GM12873 (cell line): Measurements from ENCODE around the gene POLR2F.

Source experiments
- TF ChIP-seq, protein P1 (sequence below): IDR thresholded peaks from 2 replicates; pipeline ENCODE4 v1.5.1; 2012; ENCODE audit warnings: low read depth, mild to moderate bottlenecking, moderate library complexity, low read length, control low read depth; ENCODE audit not compliant: insufficient read depth; ENCODE audit errors: missing control alignments

Gene POLR2F

DNA sequence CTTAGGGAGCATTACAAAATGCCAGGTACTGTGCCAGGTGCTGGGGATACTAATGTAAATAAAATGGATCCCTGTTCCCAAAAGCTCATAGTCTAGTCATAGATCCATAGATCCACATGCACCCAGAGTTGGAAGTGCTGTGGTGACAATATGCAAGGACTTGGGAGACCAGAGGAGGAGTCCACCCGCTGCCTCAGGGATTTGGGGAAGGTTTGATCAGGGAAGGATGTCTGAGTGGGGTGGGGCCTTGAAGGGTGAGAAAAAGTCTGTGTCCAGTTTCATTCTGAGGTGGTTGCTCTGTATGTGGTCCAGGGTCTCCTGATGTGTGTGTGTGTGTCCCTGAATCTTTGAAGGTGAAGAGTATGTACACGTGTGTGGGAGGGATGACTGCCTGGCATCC is 21.7 kb downstream of the POLR2F start:
- TF ChIP-seq, protein P1, sequence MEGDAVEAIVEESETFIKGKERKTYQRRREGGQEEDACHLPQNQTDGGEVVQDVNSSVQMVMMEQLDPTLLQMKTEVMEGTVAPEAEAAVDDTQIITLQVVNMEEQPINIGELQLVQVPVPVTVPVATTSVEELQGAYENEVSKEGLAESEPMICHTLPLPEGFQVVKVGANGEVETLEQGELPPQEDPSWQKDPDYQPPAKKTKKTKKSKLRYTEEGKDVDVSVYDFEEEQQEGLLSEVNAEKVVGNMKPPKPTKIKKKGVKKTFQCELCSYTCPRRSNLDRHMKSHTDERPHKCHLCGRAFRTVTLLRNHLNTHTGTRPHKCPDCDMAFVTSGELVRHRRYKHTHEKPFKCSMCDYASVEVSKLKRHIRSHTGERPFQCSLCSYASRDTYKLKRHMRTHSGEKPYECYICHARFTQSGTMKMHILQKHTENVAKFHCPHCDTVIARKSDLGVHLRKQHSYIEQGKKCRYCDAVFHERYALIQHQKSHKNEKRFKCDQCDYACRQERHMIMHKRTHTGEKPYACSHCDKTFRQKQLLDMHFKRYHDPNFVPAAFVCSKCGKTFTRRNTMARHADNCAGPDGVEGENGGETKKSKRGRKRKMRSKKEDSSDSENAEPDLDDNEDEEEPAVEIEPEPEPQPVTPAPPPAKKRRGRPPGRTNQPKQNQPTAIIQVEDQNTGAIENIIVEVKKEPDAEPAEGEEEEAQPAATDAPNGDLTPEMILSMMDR: no peak

DNA sequence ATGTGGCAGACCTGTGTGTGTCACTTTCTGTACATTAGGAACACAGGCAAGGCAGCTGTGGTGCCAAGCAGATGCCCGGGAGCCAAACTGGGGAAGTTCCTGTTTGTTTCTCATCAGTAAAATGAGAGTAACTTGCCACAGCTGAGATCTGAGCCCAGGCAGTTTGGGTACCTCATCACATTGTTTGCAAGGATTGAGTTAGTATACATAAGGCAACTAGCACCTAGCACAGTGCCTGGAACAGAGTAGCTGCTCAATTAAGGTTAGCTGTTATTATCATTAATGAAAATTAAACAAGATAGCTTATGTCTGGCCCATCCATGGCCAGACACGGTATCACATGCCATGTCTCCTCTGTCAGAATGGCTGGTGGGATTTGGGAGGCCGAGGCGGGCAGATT is 23.0 kb downstream of the POLR2F start:
- TF ChIP-seq, protein P1: no peak

DNA sequence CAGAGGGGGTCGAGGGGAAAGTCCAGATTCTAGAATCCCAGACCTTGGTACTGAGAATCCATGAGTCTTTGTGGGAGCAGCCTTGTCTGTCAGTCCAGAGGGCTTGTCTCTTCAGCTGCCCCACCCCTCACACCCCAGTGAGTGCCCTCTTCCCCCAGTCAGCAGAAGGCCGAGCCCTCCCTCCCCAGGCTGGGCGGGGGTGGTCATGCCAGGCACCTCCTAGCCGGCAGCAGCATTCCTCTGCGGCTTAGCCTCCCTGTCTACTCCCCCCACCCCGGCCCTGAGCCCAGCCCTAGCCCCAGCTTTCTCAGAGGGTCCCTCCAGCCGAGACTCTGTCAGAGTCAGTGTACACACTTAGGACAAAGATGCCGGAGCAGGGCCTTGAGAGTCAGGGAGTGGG is 26.3 kb downstream of the POLR2F start:
- TF ChIP-seq, protein P1: no peak

DNA sequence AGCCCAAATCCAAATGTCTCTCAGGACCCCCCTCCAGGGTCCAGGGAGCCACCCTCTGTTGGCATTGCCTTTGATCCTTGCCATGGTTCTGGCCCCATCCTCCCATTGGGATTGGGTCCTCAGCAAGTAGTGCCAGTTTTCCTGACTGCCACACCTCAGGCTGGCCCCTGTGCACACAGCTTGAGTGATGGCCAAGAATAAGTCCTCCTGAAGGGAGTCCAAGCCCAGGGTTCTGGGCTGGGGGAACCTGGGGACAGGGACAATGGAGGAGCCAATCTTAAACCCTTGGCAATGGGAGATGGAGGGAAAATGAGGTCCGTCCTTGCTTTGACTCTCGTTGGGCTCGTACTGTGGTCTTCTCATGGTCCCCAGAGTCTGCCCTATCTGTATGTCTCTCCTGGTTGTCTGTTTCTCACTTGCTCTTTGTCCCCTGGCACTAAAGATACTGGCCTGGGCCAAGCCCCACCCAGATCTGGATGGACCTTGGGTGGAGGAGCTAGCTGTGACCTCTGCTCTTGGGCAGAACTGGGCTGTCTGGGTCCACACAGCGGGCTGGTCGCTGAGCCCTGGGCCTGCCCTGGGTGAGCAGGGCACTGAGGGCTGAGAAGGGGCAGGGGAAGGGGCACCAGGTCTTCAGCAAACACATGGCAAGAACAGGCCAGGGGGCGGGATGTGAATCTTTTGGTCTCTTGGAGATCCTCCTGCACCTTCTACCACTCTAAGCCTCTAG is 27.9 kb downstream of the POLR2F start:
- TF ChIP-seq, protein P1: no peak

DNA sequence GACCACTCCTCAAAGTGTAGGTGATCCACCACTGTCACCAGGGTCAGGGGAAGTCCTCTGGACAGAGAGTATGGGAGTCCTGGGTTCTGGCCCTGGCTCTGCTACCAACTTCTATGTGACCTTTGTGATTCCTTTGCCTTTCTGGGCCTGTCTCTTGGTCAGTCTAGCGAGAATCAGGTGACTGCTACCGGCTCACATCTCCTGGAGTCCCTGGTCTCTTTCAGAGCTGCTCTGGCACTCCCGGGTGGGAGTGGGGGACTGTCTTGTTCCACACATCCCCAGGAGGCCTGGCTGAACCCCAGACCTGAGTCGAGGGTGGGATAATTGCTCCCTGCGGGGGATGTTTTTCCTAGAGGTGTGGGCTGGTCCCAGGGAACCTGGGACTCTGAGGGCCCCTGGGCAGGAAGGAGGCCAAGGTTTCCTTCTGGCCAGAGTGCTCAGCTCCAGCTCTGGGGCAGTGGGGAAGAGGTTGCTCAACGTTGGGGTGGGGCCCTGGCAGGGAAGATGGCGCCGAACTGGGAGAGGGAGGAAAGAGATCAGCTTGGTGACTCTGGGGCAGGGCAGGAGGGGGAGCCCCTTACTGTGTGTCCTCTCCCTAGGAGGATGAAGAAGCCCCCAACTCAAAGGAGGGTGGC is 28.8 kb downstream of the POLR2F start:
- TF ChIP-seq, protein P1: no peak

DNA sequence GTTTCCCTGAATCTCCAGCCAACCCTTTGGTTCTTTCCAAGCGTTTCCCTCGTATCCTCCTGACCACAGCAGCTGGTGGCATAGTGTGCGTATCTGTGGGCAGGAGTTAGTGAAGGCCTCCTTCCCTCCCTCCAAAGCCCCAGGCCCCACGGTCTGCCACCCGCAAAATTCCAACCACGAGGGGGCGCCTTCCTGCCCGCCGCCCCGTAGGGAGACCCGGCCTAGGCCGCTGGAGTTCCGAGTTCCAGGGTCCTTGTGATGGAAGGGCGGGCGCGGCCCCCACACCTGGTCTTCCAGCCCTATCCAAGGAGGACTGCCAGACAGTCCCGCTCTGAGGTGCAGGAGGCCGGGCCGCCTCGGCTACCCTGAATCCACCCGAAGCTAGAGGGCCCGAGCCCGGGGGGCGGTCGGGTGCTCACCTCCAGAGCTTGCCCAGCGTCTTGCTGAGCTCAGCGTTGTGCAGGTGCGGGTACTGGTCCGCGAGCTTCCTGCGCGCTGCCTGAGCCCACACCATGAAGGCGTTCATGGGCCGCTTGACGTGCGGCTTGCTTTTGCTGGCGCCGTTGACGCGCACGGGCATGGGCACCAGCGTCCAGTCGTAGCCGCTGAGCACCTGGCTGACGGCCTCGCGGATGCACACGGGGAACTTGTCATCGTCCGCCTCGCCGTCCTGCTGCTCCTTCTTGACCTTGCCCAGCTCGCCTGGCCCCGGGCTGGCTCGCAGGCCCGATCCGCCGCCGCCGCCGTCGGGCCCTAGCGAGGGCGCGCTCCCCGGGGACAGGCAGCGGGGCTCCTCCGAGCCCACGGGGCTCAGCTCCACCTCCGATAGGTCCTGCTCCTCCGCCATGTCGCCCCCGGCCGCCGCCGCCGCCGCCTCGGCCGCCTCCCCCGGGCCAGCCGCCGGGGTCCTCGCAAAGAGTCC is 29.7 kb downstream of the POLR2F start:
- TF ChIP-seq, protein P1: peak; percentile 31
